Skeletal muscle cell (primary cell): ENCODE measurements around the gene ZSCAN12.

Experiments
- DNase-seq: peaks from one replicate; pipeline ENCODE4 v3.0.0-alpha.2; 2010; ENCODE audit warnings: low read depth
- H3K4me3 ChIP-seq: 2 replicates; pipeline ENCODE4 v1.5.1; 2011; ENCODE audit warnings: low read depth, mild to moderate bottlenecking, control low read depth, low read length, moderate library complexity

ZSCAN12 gene

DNA sequence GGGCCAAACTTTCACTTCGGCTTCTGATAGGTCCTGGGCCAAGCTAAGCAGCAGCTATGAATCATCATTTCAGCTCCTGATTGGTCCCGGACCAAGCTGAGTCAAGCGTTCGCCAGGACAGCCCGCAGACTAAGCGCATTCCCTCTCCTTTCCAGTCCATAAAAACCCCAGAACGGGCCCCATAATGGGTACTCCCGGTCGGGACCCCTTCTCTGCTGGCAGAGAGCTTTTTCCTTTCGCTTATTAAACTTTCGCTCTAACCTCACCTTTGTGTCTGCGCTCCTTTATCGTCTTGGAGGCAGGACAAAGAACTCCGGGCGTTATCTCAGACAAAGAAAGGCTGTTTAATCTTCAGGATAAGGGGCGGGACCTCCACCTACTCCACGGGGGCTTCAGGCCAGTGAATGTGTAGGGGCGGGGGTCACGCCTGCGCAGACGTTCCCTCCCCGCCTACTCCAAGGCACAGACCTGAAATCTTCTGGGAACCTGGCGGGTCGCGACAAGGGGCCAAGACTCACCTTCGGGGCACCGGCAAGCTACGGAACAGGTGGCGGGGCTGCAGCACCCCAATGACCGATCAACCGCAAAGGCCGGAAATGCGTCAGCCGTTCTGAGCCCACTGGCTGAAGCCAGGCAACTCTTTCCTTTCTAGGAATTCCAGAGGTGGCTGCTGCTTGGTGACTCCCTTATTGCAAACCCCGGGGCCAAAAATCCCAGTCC, 63.8 kb downstream of the ZSCAN12 start, which contains the start of gene ZSCAN31:
ZSCAN31 (minus strand) TSS at position 585 of the 720 bp plus-strand sequence. CDS start 6,465 bp downstream, outside the sequence.
- peak; percentile 95 for DNase-seq

GRCh38 chr6:28335040-28335563, 64.4 kb downstream of the ZSCAN12 start:
- no peak for DNase-seq
- H3K4me3 ChIP-seq, result peak overlapping the region; percentile 75

More for the DNA sequence above, 63.8 kb downstream of the ZSCAN12 start, which contains the start of gene ZSCAN31:
- peak within 1 kb of the TSS; percentile 75 for H3K4me3 ChIP-seq

GRCh38 chr6:28334286-28335039, 65.1 kb downstream of the ZSCAN12 start:
- DNase-seq, result no peak
- no peak overlapping the region for H3K4me3 ChIP-seq

DNA sequence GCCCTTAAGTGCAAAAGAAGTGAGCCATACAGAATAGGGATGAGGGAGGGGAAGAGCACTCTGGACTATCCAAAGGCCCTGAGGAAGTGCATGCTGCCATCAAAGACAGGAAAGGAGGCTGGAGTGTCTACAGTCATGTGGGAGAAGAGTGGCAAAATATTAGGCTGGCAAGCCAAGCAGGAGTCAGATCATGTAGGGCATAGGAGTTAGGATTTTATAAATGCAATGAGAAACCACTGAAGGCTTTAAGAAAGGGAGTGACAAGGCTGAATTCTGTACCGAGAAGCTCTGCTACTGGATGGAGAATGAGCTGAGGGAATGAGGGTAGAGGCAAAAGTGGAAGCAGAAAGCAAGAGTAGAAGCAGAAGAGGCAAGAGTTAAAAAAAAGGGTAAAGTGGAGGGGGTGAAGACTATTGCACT, 65.9 kb downstream of the ZSCAN12 start:
- no peak for DNase-seq
- no peak overlapping the region for H3K4me3 ChIP-seq

GRCh38 chr6:28333047-28333446, 66.5 kb downstream of the ZSCAN12 start:
- no peak overlapping the region for H3K4me3 ChIP-seq
- no peak for DNase-seq

DNA sequence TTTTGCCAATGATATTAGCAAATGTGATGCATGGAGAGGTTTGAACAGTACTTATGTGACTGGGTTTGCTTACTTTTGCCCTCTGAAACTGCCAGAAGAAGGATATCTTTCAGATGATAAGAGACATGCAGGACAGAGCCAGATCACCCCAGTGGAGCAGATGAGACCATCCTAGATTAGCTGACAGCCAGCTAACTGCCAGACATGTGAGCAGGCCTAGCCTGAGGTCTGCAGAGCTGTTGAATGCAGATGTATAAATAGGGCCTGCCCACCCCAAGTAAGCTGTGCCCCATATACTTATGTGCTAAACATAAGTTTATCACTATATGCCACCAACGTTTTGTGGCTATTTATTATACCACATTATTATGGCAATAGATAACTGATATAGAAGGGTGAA, 69.5 kb downstream of the ZSCAN12 start:
- DNase-seq, result no peak
- no peak overlapping the region for H3K4me3 ChIP-seq
